Measurements from ENCODE around the gene UNC13B. TPM values are rescaled to one million over a fixed set of nuclear protein-coding genes. Genes with fewer than 3 reads are reported as not detected.

The UNC13B gene
- 10 to 100 TPM; 76.0 to 92.3 TPM for total RNA-seq
- polyA plus RNA-seq (ENCODE audit: insufficient read length in 6 of 6) = 10 to 100 TPM; 70.0 to 92.8 (median 86.3) TPM
- long read RNA-seq, donor 1, partial matches to known transcripts = 36 of 36 reads
- long read RNA-seq, donor 1, other reads (novel, unspliced or antisense) = 0 of 36 reads
- long read RNA-seq, donor 2 = 0 reads
- long read RNA-seq, donor 3, partial matches to known transcripts = 26 of 26 reads
- long read RNA-seq, donor 3, other reads (novel, unspliced or antisense) = 0 of 26 reads
- long read RNA-seq, donor 4, partial matches to known transcripts = 2 of 5 reads
- long read RNA-seq, donor 4, other reads (novel, unspliced or antisense) = 3 of 5 reads
- long read RNA-seq, donor 5, full-length matches to known transcripts = 2 of 62 reads
- long read RNA-seq, donor 5, partial matches to known transcripts = 60 of 62 reads
- long read RNA-seq, donor 5, other reads (novel, unspliced or antisense) = 0 of 62 reads
- long read RNA-seq, donor 6, partial matches to known transcripts = 36 of 36 reads
- long read RNA-seq, donor 6, other reads (novel, unspliced or antisense) = 0 of 36 reads
- long read RNA-seq, donor 7 = 0 reads
- long read RNA-seq, donor 8 = 0 reads
- long read RNA-seq, donor 9 = 0 reads
- long read RNA-seq, donor 10, partial matches to known transcripts = 2 of 3 reads
- long read RNA-seq, donor 10, other reads (novel, unspliced or antisense) = 1 of 3 reads
- long read RNA-seq, donor 11, partial matches to known transcripts = 11 of 11 reads
- long read RNA-seq, donor 11, other reads (novel, unspliced or antisense) = 0 of 11 reads
- long read RNA-seq, donor 12, partial matches to known transcripts = 52 of 52 reads
- long read RNA-seq, donor 12, other reads (novel, unspliced or antisense) = 0 of 52 reads

- peak within 1 kb of the TSS; percentile 76 to 77 for H3K4me3 ChIP-seq
- TF ChIP-seq CTCF (IDR thresholded peaks at IDR 0.05) = no peak
- no peaks in the 10 kb centered on the region for H3K36me3 ChIP-seq
- H3K27ac ChIP-seq = peak within 1 kb of the TSS; percentile 87 to 88
- H3K9me3 ChIP-seq = no peaks in the 10 kb centered on the region
- intact Hi-C loops (cut with DNase I) = no loop called here
- peaks cover 9 to 29% of the 10 kb centered on the region in 2 donors for H3K4me1 ChIP-seq
- peak; percentile 87 to 97 (median 96) for DNase-seq
- ATAC-seq = peak; percentile 97
- H3K27me3 ChIP-seq = no peaks in the 10 kb centered on the region
Observed at GRCh38 chr9:35161713-35162604, at the start of gene UNC13B. Gene UNC13B (plus strand): TSS chr9:35162009. CDS start chr9:35162284, 275 bp downstream.

DNA sequence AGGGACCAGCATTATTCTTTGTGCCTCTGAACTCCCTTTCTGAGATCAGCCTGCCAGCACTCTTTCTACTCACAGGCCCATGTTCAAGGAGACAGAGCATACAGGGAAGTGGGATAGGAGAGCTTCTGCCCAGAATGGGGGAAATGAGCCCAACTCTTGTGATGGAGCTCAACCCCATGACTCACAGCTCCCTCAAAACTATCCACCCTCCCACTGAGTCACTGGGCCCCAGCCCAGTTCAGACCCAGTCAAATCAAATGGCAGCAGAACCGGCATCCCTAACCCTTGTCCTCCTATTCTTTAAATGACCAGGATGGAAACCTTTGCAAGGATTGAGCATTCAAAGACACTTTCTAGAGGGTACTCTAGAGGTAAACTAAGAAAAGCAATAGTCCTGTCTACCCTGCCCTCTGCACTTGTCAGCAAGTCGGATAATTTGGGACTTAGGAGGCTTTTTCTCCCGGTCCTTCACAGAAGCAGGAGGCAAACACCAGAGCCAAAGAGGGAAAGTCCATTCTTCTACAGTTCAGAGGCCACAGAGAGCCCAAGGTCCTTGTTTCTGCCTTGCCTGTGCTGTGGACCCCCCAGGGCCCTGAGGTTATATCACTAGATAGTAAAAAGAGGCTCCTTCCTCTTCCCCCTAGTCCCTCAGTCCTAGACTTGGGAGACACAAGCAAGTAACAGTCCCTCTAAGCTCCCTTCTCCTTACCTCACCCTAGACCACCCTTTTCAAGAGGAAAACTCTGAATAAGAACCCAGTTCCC, 49.4 kb upstream of the UNC13B start:
- Histone ChIP-seq H3K4me1 (peaks cover 41 to 72% of the 10 kb centered on the region in 2 donors), H3K27ac (peak overlapping the region; percentile 82 to 91), H3K36me3 (peaks cover 0 to 21% of the 10 kb centered on the region in 2 donors), H3K27me3 (no peaks in the 10 kb centered on the region), H3K4me3 (peak overlapping the region in 1 of 2 donors; percentile 85), H3K9me3 (no peaks in the 10 kb centered on the region)
- TF ChIP-seq CTCF (IDR thresholded peaks at IDR 0.05) = no peak
- intact Hi-C loops (cut with DNase I) = no loop called here
- no peak for ATAC-seq
- peak in 1 of 4 donors; percentile 68 for DNase-seq

- Histone ChIP-seq H3K4me1 (peaks cover 41 to 68% of the 10 kb centered on the region in 2 donors), H3K9me3 (no peaks in the 10 kb centered on the region), H3K27me3 (no peaks in the 10 kb centered on the region), H3K27ac (peak overlapping the region; percentile 95 to 96), H3K36me3 (peaks cover 0 to 4% of the 10 kb centered on the region in 2 donors), H3K4me3 (peak overlapping the region; percentile 55 to 85)
- peak in 3 of 4 donors; percentile 88 to 93 (median 89) for DNase-seq
- intact Hi-C loops (cut with DNase I) = no loop called here
- ATAC-seq = peak; percentile 22
- TF ChIP-seq CTCF (IDR thresholded peaks at IDR 0.05) = no peak
Observed at GRCh38 chr9:35114113-35114839, 47.5 kb upstream of the UNC13B start.

Data from left lung (tissue), 14 donors.